GM12878 (cell line): ENCODE data around the gene REN. TPM values are rescaled to one million over a fixed set of nuclear protein-coding genes. Genes with fewer than 3 reads are reported as not detected.

Source experiments
- ATAC-seq: fragments of 200-7000 bp; cut with Tn5 transposase; 3 replicates; pipeline ENCODE4 v1.9.1; 2020; ENCODE audit warnings: mild to moderate bottlenecking, moderate library complexity
- BruUV-seq: library from RNA; stranded (reverse); fragments of 400-500 nt; replicated peaks from 2 replicates; lab custom pipeline; 2021; lab: Mats Ljungman, UMichigan
- CTCF ChIA-PET: fragments of 300-600 bp; sonication (Branson Sonifier 250); formaldehyde crosslinking; extraction: SDS; loops from one replicate; lab custom pipeline; 2021; ENCODE audit warnings: inconsistent platforms; lab: Yijun Ruan, JAX
- POLR2A ChIA-PET: fragments of 350-600 bp; formaldehyde crosslinking; extraction: SDS; loops from one replicate; lab custom pipeline; 2021; ENCODE audit warnings: inconsistent platforms; lab: Charles Lee
- RAD21 ChIA-PET: fragments of 300-600 bp; sonication (Branson Sonifier 250); formaldehyde crosslinking; loops from one replicate; lab custom pipeline; 2023; ENCODE audit warnings: antibody characterized with exemption; ENCODE audit not compliant: unreplicated experiment; lab: Charles Lee
- SMC1A ChIA-PET: fragments of 300-600 bp; sonication (Branson Sonifier 250); formaldehyde crosslinking; loops from one replicate; lab custom pipeline; 2023; ENCODE audit not compliant: unreplicated experiment, uncharacterized antibody; lab: Charles Lee
- DNase-seq: peaks from one replicate; pipeline ENCODE4 v3.0.0-alpha.2; 2011; ENCODE audit warnings: low read depth, low spot score
- FAIRE-seq: peaks from 3 replicates; lab custom pipeline; 2011; peaks lifted over from hg19 to GRCh38; lab: Jason Lieb, UNC
- H2AFZ ChIP-seq: 2 replicates; pipeline ENCODE4 v1.6.0; 2011; ENCODE audit warnings: low read depth, low read length, control low read depth; ENCODE audit not compliant: control insufficient read depth
- H3K27ac ChIP-seq: 2 replicates; pipeline ENCODE4 v1.5.1; 2011; ENCODE audit warnings: control low read depth; ENCODE audit not compliant: control insufficient read depth, insufficient read depth
- H3K27me3 ChIP-seq, 2 experiments: replicated peaks in 1 of 2; 2 replicates each; pipeline versions ENCODE4 v1.6.0 to v1.6.1; 2011; ENCODE audit warnings: low read length in 1 of 2; ENCODE audit not compliant: control insufficient read depth in 2 of 2, insufficient read depth in 2 of 2
- H3K36me3 ChIP-seq, 2 experiments: 2 replicates each; pipeline ENCODE4 v1.5.1; 2011; ENCODE audit warnings: low read length in 1 of 2; ENCODE audit not compliant: control insufficient read depth in 2 of 2, insufficient read depth in 2 of 2
- H3K4me1 ChIP-seq: 2 replicates; pipeline ENCODE4 v1.6.1; 2011; ENCODE audit warnings: mild to moderate bottlenecking, low read length, moderate library complexity, mixed read lengths; ENCODE audit not compliant: control insufficient read depth, insufficient read depth
- H3K4me2 ChIP-seq: 2 replicates; pipeline ENCODE4 v1.6.0; 2011; ENCODE audit warnings: control low read depth; ENCODE audit not compliant: control insufficient read depth, insufficient read depth
- H3K4me3 ChIP-seq: fragments of 200-600 bp; sonication (generic); 2 replicates; pipeline ENCODE4 v1.5.1; 2016
- H3K79me2 ChIP-seq: 2 replicates; pipeline ENCODE4 v1.6.0; 2011; ENCODE audit warnings: low read length; ENCODE audit not compliant: control insufficient read depth, insufficient read depth
- H3K9ac ChIP-seq: 2 replicates; pipeline ENCODE4 v1.8.0; 2011; ENCODE audit warnings: low read length, control low read depth, mixed read lengths; ENCODE audit not compliant: control insufficient read depth, insufficient read depth
- H3K9me3 ChIP-seq: replicated peaks from 3 replicates; pipeline ENCODE4 v1.5.1; 2011; ENCODE audit warnings: mild to moderate bottlenecking, low read length; ENCODE audit not compliant: control insufficient read depth, insufficient read depth
- H4K20me1 ChIP-seq: 2 replicates; pipeline ENCODE4 v1.6.0; 2011; ENCODE audit not compliant: control insufficient read depth, insufficient read depth
- BMI1 ChIP-seq: fragments of 450-650 bp; IDR thresholded peaks from 2 replicates; pipeline ENCODE4 v1.6.1; 2016; ENCODE audit warnings: mild to moderate bottlenecking, moderate library complexity, borderline replicate concordance
- BRCA1 ChIP-seq: IDR thresholded peaks from 2 replicates; pipeline ENCODE4 v1.6.1; 2011; ENCODE audit warnings: low read depth, low read length, improper control_type of control experiment
- CEBPZ ChIP-seq: fragments of 150-350 bp; IDR thresholded peaks from 2 replicates; pipeline ENCODE4 v1.6.1; 2016; ENCODE audit warnings: low read depth, low read length
- FOXK2 ChIP-seq: fragments of 450-650 bp; IDR thresholded peaks from 2 replicates; pipeline ENCODE4 v1.6.1; 2017; ENCODE audit warnings: mild to moderate bottlenecking, moderate library complexity
- HDAC6 ChIP-seq: fragments of 200-600 bp; sonication (generic); IDR thresholded peaks from one replicate; pipeline ENCODE4 v1.8.0; 2017; ENCODE audit warnings: antibody characterized with exemption; ENCODE audit not compliant: unreplicated experiment
- IRF4 ChIP-seq: IDR thresholded peaks from 2 replicates; pipeline ENCODE4 v1.6.1; 2011; ENCODE audit warnings: low read depth, low read length
- JUNB ChIP-seq: IDR thresholded peaks from 2 replicates; pipeline ENCODE4 v1.6.1; 2016; ENCODE audit warnings: antibody characterized with exemption, mild to moderate bottlenecking
- SIX5 ChIP-seq: IDR thresholded peaks from 2 replicates; pipeline ENCODE4 v1.6.1; 2011; ENCODE audit warnings: mild to moderate bottlenecking, low read depth, low read length, moderate library complexity; ENCODE audit not compliant: severe bottlenecking
- ZBED1 ChIP-seq: IDR thresholded peaks from 2 replicates; pipeline ENCODE4 v1.6.1; 2016; ENCODE audit warnings: borderline replicate concordance
- WGBS: methylation state at CpG from one replicate; pipeline ENCODE4 v1.1.6; 2016; ENCODE audit warnings: low lambda C conversion rate; ENCODE audit not compliant: insufficient replicate concordance, insufficient coverage; ENCODE audit errors: missing lambda C conversion rate; 5-methylcytosine and 5-hydroxymethylcytosine counted together
- in situ Hi-C: fragments of 300-500 bp; cut with MboI; formaldehyde crosslinking; loops from 9 replicates; pipeline ENCODE4 v1.14.3; 2018; ENCODE audit warnings: mixed read lengths
- intact Hi-C: fragments of 100-400 bp; cut with micrococcal nuclease; formaldehyde crosslinking; loops from one replicate; pipeline ENCODE4 v1.14.2; 2022; ENCODE audit not compliant: unreplicated experiment
- polyA plus RNA-seq, 11 experiments: library from polyadenylated mRNA; depleted of rRNA in 4 of 11; unstranded in 6 of 11; stranded (reverse) in 5 of 11; fragments of >200 nt; fragmentation: Nextera tagmentation in 4 of 11; fragmentation: Illumina TruSeq in 1 of 11; extraction: Ambion mirVana in 4 of 11; extraction: Trizol in 1 of 11; gene quantifications; 1 replicate in 1 of 11; 2 replicates in 10 of 11; pipeline versions ENCODE4 v1.2.1 to v1.2.3, GENCODE V29; 2011 to 2016; ENCODE audit warnings: inconsistent platforms in 2 of 11, missing spikeins in 2 of 11, low read depth in 1 of 11
- total RNA-seq, 4 experiments: library from RNA; depleted of rRNA in 3 of 4; stranded (reverse); fragments of >200 nt in 3 of 4; fragmentation: Illumina TruSeq in 1 of 4; extraction: Trizol in 1 of 4; gene quantifications; 2 replicates each; pipeline versions ENCODE4 v1.2.1 to v1.2.3, GENCODE V29; 2013 to 2021
- TF ChIP-seq, protein P1 (sequence below): IDR thresholded peaks from 2 replicates; pipeline ENCODE4 v1.6.1; 2011; ENCODE audit warnings: borderline replicate concordance, low read depth, mild to moderate bottlenecking, moderate library complexity, mixed read lengths, low read length; ENCODE audit not compliant: insufficient read depth; ENCODE audit errors: extremely low read length
- TF ChIP-seq, protein P2 (sequence below): IDR thresholded peaks from 2 replicates; pipeline ENCODE4 v1.6.1; 2011; ENCODE audit warnings: mild to moderate bottlenecking, low read depth, low read length, moderate library complexity; ENCODE audit not compliant: insufficient replicate concordance
- TF ChIP-seq, protein P3 (sequence below): fragments of 450-650 bp; IDR thresholded peaks from 2 replicates; pipeline ENCODE4 v1.6.1; 2016; ENCODE audit warnings: mild to moderate bottlenecking

REN gene
- total and polyA plus RNA-seq, 10 of the 15 experiments (the other 5 are each of a cell fraction or from before 2014, with no cell fraction given), result not detected

GRCh38 chr1:204143276-204144041 is 22.7 kb downstream of the REN start:
- no TSS peak for BruUV-seq
- Histone ChIP-seq H3K36me3 (no peaks in the 10 kb centered on the region), H3K4me3 (no peak overlapping the region), H3K4me1 (no peaks in the 10 kb centered on the region), H3K79me2 (no peaks in the 10 kb centered on the region), H3K9ac (no peak overlapping the region), H3K4me2 (no peak overlapping the region), H4K20me1 (no peaks in the 10 kb centered on the region), H3K27ac (no peak overlapping the region), H3K27me3 (peaks cover 4 to 5% of the 10 kb centered on the region in 2 experiments; a peak in 3 of 4 replicates), H3K9me3 (no peaks in the 10 kb centered on the region), H2AFZ (no peak overlapping the region)
- SMC1A ChIA-PET, result no interaction called here
- RAD21 ChIA-PET, result no interaction called here
- FAIRE-seq (no peak), DNase-seq (no peak), ATAC-seq (no peak)
- POLR2A ChIA-PET, result interaction anchor here (0.6 kb wide), 1 partner anchor 275 kb away, joined by 6 read pairs; no protein-coding TSS in a partner anchor
- in situ Hi-C loops, result no loop called here
- WGBS, result 31% methylated on average over 13 of the region's 14 CpGs
- intact Hi-C loops, result no loop called here
- CTCF ChIA-PET, result interaction anchor here (0.8 kb wide), 1 partner anchor 288 kb away, joined by 3 read pairs; no protein-coding TSS in a partner anchor
- TF ChIP-seq HDAC6 (no peak), JUNB (no peak), SIX5 (no peak), ZBED1 (no peak), CEBPZ (no peak), BRCA1 (no peak), BMI1 (no peak), IRF4 (no peak), FOXK2 (no peak)
- TF ChIP-seq, protein P1, sequence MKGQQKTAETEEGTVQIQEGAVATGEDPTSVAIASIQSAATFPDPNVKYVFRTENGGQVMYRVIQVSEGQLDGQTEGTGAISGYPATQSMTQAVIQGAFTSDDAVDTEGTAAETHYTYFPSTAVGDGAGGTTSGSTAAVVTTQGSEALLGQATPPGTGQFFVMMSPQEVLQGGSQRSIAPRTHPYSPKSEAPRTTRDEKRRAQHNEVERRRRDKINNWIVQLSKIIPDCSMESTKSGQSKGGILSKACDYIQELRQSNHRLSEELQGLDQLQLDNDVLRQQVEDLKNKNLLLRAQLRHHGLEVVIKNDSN, result no peak
- TF ChIP-seq, protein P2, sequence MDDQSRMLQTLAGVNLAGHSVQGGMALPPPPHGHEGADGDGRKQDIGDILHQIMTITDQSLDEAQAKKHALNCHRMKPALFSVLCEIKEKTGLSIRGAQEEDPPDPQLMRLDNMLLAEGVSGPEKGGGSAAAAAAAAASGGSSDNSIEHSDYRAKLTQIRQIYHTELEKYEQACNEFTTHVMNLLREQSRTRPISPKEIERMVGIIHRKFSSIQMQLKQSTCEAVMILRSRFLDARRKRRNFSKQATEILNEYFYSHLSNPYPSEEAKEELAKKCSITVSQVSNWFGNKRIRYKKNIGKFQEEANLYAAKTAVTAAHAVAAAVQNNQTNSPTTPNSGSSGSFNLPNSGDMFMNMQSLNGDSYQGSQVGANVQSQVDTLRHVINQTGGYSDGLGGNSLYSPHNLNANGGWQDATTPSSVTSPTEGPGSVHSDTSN, result no peak
- TF ChIP-seq, protein P3, sequence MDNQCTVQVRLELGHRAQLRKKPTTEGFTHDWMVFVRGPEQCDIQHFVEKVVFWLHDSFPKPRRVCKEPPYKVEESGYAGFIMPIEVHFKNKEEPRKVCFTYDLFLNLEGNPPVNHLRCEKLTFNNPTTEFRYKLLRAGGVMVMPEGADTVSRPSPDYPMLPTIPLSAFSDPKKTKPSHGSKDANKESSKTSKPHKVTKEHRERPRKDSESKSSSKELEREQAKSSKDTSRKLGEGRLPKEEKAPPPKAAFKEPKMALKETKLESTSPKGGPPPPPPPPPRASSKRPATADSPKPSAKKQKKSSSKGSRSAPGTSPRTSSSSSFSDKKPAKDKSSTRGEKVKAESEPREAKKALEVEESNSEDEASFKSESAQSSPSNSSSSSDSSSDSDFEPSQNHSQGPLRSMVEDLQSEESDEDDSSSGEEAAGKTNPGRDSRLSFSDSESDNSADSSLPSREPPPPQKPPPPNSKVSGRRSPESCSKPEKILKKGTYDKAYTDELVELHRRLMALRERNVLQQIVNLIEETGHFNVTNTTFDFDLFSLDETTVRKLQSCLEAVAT, result no peak
